Adipocyte (in vitro differentiated cells): ENCODE data around the gene LRP1-AS.
A peak's percentile ranks its signal among the peaks of the same experiment; 100 is the strongest.
"Not testable (repeated sequence)": the region's sequence is repeated elsewhere in the genome, so short reads cannot be mapped to it uniquely, and the experiment has no call there.

Experiments
- DNase-seq: peaks from one replicate; pipeline ENCODE4 v3.0.0-alpha.2; 2015; ENCODE audit warnings: low read depth
- H3K27me3 ChIP-seq: replicated peaks from 2 replicates; pipeline ENCODE4 v1.7.0; 2013; ENCODE audit warnings: mild to moderate bottlenecking, low read length, moderate library complexity; ENCODE audit not compliant: control insufficient read depth, insufficient read depth
- H3K36me3 ChIP-seq: 2 replicates; pipeline ENCODE4 v1.7.0; 2013; ENCODE audit warnings: low read length, mild to moderate bottlenecking, moderate library complexity; ENCODE audit not compliant: control insufficient read depth, insufficient read depth, severe bottlenecking
- H3K4me1 ChIP-seq: 2 replicates; pipeline ENCODE4 v1.7.0; 2013; ENCODE audit warnings: mild to moderate bottlenecking, low read length, moderate library complexity; ENCODE audit not compliant: control insufficient read depth, insufficient read depth
- H3K4me3 ChIP-seq: 2 replicates; pipeline ENCODE4 v1.7.0; 2013; ENCODE audit warnings: mild to moderate bottlenecking, low read length, moderate library complexity
- H3K9ac ChIP-seq: 2 replicates; pipeline ENCODE4 v1.7.0; 2013; ENCODE audit warnings: mild to moderate bottlenecking, low read length, moderate library complexity
- H3K9me3 ChIP-seq: 2 replicates; pipeline ENCODE4 v1.7.0; 2013; ENCODE audit warnings: mild to moderate bottlenecking, low read length, moderate library complexity; ENCODE audit not compliant: control insufficient read depth

The LRP1-AS gene

GRCh38 chr12:57127101-57127725 lies 20.2 kb downstream of the LRP1-AS start:
- H3K4me1 ChIP-seq, result peaks cover 25% of the 10 kb centered on the region
- peaks cover 17% of the 10 kb centered on the region for H3K36me3 ChIP-seq
- peak; percentile 70 for DNase-seq
- H3K9ac ChIP-seq, result peak overlapping the region; percentile 97
- H3K9me3 ChIP-seq, result no peaks in the 10 kb centered on the region
- no peaks in the 10 kb centered on the region for H3K27me3 ChIP-seq
- H3K4me3 ChIP-seq, result peak overlapping the region; percentile 86

DNA sequence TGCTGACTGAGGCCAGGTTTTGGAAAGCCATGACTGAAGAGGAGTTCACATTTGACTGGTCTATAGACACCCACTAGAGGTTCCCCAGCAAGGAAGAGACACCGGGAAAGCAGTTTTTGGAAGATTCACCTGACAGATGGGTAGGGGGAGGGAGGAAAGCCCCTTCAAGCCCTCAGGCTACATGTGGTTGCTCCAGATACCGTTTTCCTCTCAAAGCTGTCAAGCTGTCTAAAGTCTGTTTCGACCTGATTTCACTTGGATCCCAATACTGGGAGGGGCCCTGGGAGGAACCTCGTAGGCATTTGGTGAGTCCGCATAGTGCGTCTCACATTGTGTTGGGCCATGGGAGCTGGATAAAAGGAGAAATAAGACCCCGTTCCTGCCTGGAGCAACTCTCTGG lies 20.9 kb downstream of the LRP1-AS start:
- Histone ChIP-seq H3K27me3 (no peaks in the 10 kb centered on the region), H3K4me3 (peak overlapping the region; percentile 86), H3K36me3 (peaks cover 11% of the 10 kb centered on the region), H3K9ac (peak overlapping the region; percentile 97), H3K9me3 (no peaks in the 10 kb centered on the region), H3K4me1 (peaks cover 19% of the 10 kb centered on the region)
- DNase-seq, result peak; percentile 4

GRCh38 chr12:57126061-57126460 lies 21.4 kb downstream of the LRP1-AS start:
- Histone ChIP-seq H3K4me3 (no peak overlapping the region), H3K4me1 (peaks cover 14% of the 10 kb centered on the region), H3K36me3 (peaks cover 6% of the 10 kb centered on the region), H3K9ac (peak overlapping the region; percentile 97), H3K27me3 (no peaks in the 10 kb centered on the region), H3K9me3 (no peaks in the 10 kb centered on the region)
- DNase-seq, result no peak

- peak; percentile 94 for DNase-seq
- Histone ChIP-seq H3K27me3 (no peaks in the 10 kb centered on the region), H3K36me3 (no peaks in the 10 kb centered on the region), H3K9me3 (no peaks in the 10 kb centered on the region), H3K4me1 (peaks cover 13% of the 10 kb centered on the region), H3K9ac (no peak overlapping the region), H3K4me3 (no peak overlapping the region)
Observed at GRCh38 chr12:57124261-57124877, 23.1 kb downstream of the LRP1-AS start.

DNA sequence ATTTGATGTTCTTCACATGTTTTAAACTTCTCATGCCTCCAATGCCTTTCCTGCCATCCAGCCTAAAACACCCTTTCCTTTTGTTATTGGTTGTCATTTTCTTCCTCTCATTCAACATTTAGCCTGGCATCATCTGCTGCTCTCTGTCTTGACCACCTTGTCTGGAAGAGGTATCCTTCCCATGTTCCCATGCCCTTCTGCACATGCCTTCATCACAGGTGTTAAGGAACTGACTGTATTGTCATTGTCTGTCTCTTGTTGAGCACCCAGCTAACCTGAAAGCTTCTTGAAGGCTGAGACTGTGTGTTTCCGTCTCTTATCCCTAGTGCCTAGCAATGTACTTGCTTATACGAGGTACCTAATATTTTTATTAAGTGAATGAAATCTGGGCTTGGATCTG lies 23.6 kb downstream of the LRP1-AS start:
- no peaks in the 10 kb centered on the region for H3K36me3 ChIP-seq
- no peak for DNase-seq
- peaks cover 19% of the 10 kb centered on the region for H3K4me1 ChIP-seq
- no peak overlapping the region for H3K4me3 ChIP-seq
- H3K9ac ChIP-seq, result no peak overlapping the region
- no peaks in the 10 kb centered on the region for H3K9me3 ChIP-seq
- no peaks in the 10 kb centered on the region for H3K27me3 ChIP-seq

DNA sequence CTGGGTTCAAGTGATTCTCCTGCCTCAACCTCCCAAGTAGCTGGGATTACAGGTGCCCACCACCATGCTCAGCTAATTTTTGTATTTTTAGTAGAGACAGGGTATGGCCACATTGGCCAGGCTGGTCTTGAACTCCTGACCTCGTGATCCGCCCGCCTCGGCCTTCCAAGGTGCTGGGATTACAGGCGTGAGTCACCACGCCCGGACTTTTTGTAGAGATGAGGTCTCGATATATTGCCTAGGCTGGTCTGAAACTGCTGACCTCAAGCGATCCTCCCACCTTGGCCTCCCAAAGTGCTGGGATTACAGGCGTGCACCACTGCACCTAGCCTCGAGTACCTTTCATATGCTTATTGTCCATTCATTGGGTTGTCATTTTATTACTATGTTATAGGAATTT lies 26.7 kb downstream of the LRP1-AS start:
- not testable (repeated sequence) for H3K27me3 ChIP-seq, H3K36me3 ChIP-seq, H3K9ac ChIP-seq, H3K4me3 ChIP-seq, H3K9me3 ChIP-seq, DNase-seq
- peaks cover 15% of the 10 kb centered on the region for H3K4me1 ChIP-seq

- peaks cover 15% of the 10 kb centered on the region for H3K4me1 ChIP-seq
- H3K9ac ChIP-seq, result no peak overlapping the region
- no peaks in the 10 kb centered on the region for H3K27me3 ChIP-seq
- no peak for DNase-seq
- H3K36me3 ChIP-seq, result no peaks in the 10 kb centered on the region
- H3K9me3 ChIP-seq, result no peaks in the 10 kb centered on the region
- H3K4me3 ChIP-seq, result no peak overlapping the region
Observed at GRCh38 chr12:57119294-57120085, 27.9 kb downstream of the LRP1-AS start.

DNA sequence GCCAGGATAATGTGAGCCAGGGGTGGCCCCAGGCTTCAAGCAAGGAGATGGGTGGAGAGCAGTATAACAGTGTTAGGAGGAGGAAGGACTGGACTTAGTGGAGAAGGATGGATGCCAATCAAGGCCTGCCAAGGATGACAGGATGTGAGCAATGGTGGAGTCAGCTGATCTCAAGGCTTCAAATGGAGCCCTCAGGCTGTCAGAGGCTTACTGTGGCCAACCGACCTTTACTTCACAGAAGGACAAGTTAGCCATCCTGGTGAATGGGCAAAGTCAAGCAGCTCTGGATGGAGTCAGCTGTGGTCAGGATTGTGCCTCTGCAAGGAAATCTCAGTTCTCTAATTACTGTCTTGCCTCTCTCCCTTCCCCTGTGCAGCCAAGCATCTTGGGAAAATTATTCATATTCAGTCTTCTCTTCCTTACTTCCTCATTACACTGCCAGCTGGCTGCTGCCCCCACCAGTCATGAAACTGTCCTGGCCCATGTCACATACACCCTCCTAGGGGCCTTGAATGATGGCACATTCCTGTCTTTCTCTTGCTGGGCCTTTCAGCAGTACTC lies 28.6 kb downstream of the LRP1-AS start:
- no peak overlapping the region for H3K4me3 ChIP-seq
- H3K9me3 ChIP-seq, result no peaks in the 10 kb centered on the region
- DNase-seq, result no peak
- H3K4me1 ChIP-seq, result peaks cover 15% of the 10 kb centered on the region
- no peaks in the 10 kb centered on the region for H3K36me3 ChIP-seq
- H3K9ac ChIP-seq, result peak overlapping the region; percentile 17
- H3K27me3 ChIP-seq, result no peaks in the 10 kb centered on the region

GRCh38 chr12:57116580-57117281 lies 30.7 kb downstream of the LRP1-AS start:
- Histone ChIP-seq H3K9ac (no peak overlapping the region), H3K9me3 (no peaks in the 10 kb centered on the region), H3K4me1 (peaks cover 24% of the 10 kb centered on the region), H3K4me3 (no peak overlapping the region), H3K36me3 (no peaks in the 10 kb centered on the region), H3K27me3 (no peaks in the 10 kb centered on the region)
- no peak for DNase-seq

DNA sequence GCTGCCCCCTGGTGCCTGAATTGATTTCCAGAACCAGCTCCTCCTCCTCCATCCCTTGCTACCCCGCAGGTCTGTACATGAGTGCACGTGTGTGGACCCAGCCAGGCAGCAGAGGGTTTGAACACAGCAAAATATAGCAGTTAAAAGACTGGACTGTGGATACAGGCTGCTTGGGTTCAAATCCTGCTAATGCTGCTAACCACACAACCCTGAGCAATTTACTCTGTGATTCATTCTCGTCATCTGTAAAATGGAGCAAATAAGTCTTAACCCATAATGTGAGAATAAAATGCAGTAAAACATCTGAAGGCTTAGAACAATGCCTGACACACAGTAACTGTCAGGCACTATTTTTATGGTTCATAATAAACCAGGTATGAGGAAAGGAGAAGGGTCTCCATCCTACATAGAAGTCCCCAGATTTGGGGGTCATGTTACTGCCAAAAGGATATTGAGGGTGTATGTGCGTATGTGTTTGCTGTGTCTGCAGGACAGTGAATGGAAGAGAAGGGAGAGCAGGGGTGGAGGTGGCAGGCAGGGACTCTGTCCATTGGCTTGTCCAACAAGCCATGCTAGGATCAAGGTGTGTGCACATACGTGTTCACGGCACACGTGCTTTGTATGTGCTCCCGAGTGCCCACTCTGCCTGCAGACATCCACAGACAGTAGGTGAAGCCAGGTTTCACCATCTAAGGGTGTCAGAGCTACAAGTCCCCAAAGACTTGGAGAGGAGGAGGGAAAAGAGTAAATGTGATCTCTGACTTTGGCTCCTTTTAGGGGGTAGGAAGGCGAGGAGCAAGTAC lies 34.7 kb downstream of the LRP1-AS start:
- Histone ChIP-seq H3K9ac (peak overlapping the region; percentile 99), H3K4me1 (peaks cover 29% of the 10 kb centered on the region), H3K36me3 (peaks cover 5% of the 10 kb centered on the region), H3K4me3 (peak overlapping the region; percentile 87), H3K9me3 (no peaks in the 10 kb centered on the region), H3K27me3 (no peaks in the 10 kb centered on the region)
- no peak for DNase-seq
